Parathyroid adenoma (tissue), 2 donors: ENCODE measurements around the gene HEY2.

ENCODE experiments used
- H2AFZ ChIP-seq: fragments of 300-600 bp; sonication (generic); one replicate; pipeline ENCODE4 v1.7.0; 2017; ENCODE audit warnings: antibody characterized with exemption, mild to moderate bottlenecking
- H3K27ac ChIP-seq: fragments of 300-600 bp; sonication (generic); one replicate; pipeline ENCODE4 v1.7.0; 2017
- H3K27me3 ChIP-seq: fragments of 300-600 bp; sonication (generic); one replicate; pipeline ENCODE4 v1.7.0; 2017; ENCODE audit warnings: low read length; ENCODE audit not compliant: control insufficient read depth, insufficient read depth
- H3K36me3 ChIP-seq: fragments of 300-600 bp; sonication (generic); one replicate; pipeline ENCODE4 v1.7.0; 2017; ENCODE audit warnings: low read length; ENCODE audit not compliant: control insufficient read depth, insufficient read depth
- H3K4me1 ChIP-seq: fragments of 300-600 bp; sonication (generic); one replicate; pipeline ENCODE4 v1.7.0; 2017; ENCODE audit warnings: control low read depth
- H3K4me2 ChIP-seq: fragments of 300-600 bp; sonication (generic); one replicate; pipeline ENCODE4 v1.7.0; 2017; ENCODE audit warnings: low read length
- H3K4me3 ChIP-seq: fragments of 300-600 bp; sonication (generic); one replicate; pipeline ENCODE4 v1.7.0; 2017; ENCODE audit warnings: low read depth, low read length
- H3K79me2 ChIP-seq: fragments of 300-600 bp; sonication (generic); one replicate; pipeline ENCODE4 v1.7.0; 2017; ENCODE audit warnings: control low read depth
- H3K9ac ChIP-seq: fragments of 300-600 bp; sonication (generic); one replicate; pipeline ENCODE4 v1.7.0; 2017; ENCODE audit warnings: mild to moderate bottlenecking
- H3K9me3 ChIP-seq: fragments of 300-600 bp; sonication (generic); one replicate; pipeline ENCODE4 v1.7.0; 2017; ENCODE audit warnings: low read length; ENCODE audit not compliant: control insufficient read depth
- TF ChIP-seq, protein P1 (sequence below): fragments of 300-600 bp; sonication (generic); IDR thresholded peaks from one replicate; pipeline ENCODE4 v1.7.0; 2017; ENCODE audit warnings: antibody characterized with exemption, mild to moderate bottlenecking
- donor health status: primary hyperparathyroidism.

HEY2 gene

DNA sequence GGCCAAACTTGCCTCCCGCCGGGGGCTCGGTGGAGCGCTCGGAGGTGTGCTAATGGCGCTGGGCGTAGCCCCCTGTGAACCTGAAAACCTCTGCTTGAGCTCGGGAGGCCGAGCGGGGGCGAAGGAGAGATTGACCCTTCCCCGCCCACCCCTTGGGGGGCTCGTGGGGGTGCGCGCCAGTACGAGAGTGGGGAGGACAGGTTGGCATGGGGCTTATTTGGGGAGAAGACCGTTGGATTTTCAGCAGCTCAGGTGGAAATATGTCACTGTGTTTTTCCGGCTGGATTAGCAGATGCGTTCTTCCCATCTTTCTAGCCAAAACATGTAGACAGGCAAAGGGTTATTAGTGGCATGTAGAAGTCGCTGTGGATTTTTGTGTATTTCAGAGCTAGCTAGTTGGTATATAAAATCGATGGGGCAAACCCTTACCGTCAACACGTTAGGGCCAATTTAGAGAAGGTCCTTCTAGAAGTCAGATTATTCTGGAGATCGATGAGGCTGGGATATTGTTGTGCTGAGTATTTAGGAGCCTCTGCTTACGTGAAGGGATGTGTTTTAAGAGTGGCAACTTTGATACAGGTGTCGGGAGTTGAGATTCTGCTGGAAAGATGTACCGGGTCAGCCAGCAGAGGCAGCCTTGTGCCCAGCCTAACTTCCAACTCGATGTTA lies 41.9 kb downstream of the HEY2 start:
- H3K4me2 ChIP-seq: peak overlapping the region; percentile 91
- no peaks in the 10 kb centered on the region for H3K27me3 ChIP-seq
- peak overlapping the region; percentile 84 for H3K9ac ChIP-seq
- peak overlapping the region; percentile 72 for H3K4me3 ChIP-seq
- H3K79me2 ChIP-seq: peaks cover 8% of the 10 kb centered on the region
- TF ChIP-seq, protein P1, sequence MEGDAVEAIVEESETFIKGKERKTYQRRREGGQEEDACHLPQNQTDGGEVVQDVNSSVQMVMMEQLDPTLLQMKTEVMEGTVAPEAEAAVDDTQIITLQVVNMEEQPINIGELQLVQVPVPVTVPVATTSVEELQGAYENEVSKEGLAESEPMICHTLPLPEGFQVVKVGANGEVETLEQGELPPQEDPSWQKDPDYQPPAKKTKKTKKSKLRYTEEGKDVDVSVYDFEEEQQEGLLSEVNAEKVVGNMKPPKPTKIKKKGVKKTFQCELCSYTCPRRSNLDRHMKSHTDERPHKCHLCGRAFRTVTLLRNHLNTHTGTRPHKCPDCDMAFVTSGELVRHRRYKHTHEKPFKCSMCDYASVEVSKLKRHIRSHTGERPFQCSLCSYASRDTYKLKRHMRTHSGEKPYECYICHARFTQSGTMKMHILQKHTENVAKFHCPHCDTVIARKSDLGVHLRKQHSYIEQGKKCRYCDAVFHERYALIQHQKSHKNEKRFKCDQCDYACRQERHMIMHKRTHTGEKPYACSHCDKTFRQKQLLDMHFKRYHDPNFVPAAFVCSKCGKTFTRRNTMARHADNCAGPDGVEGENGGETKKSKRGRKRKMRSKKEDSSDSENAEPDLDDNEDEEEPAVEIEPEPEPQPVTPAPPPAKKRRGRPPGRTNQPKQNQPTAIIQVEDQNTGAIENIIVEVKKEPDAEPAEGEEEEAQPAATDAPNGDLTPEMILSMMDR: peak; percentile 66
- peak overlapping the region; percentile 94 for H3K27ac ChIP-seq
- H3K9me3 ChIP-seq: no peaks in the 10 kb centered on the region
- H3K4me1 ChIP-seq: peaks cover 9% of the 10 kb centered on the region
- H2AFZ ChIP-seq: peak overlapping the region; percentile 96
- H3K36me3 ChIP-seq: no peaks in the 10 kb centered on the region

DNA sequence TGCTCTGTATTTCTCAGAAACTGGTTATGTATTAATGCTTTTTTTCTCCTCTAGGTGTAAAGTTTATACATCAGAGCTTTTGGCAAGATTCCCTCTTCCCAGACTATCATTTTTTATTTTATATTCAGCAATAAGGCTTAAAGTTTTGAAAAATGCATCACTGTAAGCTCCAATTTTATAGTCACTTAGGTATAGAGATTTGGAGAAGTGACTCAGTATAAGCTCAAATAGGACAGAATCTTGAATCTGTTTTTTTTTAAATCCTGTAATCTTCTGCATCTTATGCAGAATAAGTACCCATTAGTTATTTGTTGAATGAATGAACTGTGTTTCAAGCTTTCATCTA lies 42.4 kb downstream of the HEY2 start:
- Histone ChIP-seq H3K36me3 (no peaks in the 10 kb centered on the region), H3K79me2 (peaks cover 12% of the 10 kb centered on the region), H3K27me3 (no peaks in the 10 kb centered on the region), H3K4me3 (peak overlapping the region; percentile 72), H3K9me3 (no peaks in the 10 kb centered on the region), H3K4me1 (peaks cover 9% of the 10 kb centered on the region), H2AFZ (peak overlapping the region; percentile 96), H3K4me2 (peak overlapping the region; percentile 91), H3K9ac (no peak overlapping the region), H3K27ac (peak overlapping the region; percentile 94)
- TF ChIP-seq, protein P1: no peak

DNA sequence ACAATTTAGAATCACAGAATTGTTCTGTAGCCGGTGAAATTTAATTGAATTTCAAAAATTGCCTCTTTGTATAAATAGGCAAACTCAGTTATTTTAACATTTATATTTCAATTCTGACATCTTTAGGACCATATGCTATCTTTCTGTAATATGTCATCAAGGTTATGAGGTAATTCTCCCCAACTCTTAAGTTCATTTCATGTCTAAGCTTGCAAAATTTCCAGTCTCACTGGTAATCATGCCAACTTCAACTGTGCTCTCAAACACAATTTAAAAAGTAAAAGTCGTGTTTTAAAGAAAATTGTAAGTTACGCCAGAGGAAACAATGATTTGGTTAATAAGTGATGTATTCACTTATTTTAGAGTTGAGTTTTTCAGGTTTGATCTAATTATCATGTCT lies 42.7 kb downstream of the HEY2 start:
- Histone ChIP-seq H3K9me3 (no peaks in the 10 kb centered on the region), H3K4me1 (peaks cover 9% of the 10 kb centered on the region), H3K9ac (no peak overlapping the region), H3K4me2 (no peak overlapping the region), H2AFZ (no peak overlapping the region), H3K4me3 (peak overlapping the region; percentile 72), H3K27me3 (no peaks in the 10 kb centered on the region), H3K36me3 (no peaks in the 10 kb centered on the region), H3K79me2 (peaks cover 15% of the 10 kb centered on the region), H3K27ac (no peak overlapping the region)
- TF ChIP-seq, protein P1: no peak

DNA sequence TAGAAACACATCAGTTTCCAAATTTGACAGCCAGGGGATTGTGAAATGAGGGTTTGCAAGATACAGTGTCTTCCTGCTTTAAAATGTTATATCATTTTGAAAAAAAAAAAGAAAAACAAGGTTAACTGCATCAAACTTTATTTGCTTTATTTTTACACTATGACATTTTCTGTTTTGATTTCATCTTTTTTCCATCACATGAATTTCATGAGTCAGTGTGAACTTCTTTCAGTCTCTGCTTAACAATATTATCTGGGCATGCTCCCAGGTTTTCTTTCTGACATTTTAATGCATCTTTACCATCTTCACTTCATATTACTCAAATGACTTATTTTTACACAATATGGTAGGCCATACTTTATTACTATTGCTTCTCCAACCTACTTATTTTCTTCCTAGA lies 43.2 kb downstream of the HEY2 start:
- Histone ChIP-seq H3K79me2 (peaks cover 15% of the 10 kb centered on the region), H3K36me3 (no peaks in the 10 kb centered on the region), H3K4me3 (peak overlapping the region; percentile 72), H2AFZ (no peak overlapping the region), H3K27ac (no peak overlapping the region), H3K9me3 (no peaks in the 10 kb centered on the region), H3K27me3 (no peaks in the 10 kb centered on the region), H3K4me1 (peaks cover 9% of the 10 kb centered on the region), H3K9ac (no peak overlapping the region), H3K4me2 (no peak overlapping the region)
- TF ChIP-seq, protein P1: no peak

DNA sequence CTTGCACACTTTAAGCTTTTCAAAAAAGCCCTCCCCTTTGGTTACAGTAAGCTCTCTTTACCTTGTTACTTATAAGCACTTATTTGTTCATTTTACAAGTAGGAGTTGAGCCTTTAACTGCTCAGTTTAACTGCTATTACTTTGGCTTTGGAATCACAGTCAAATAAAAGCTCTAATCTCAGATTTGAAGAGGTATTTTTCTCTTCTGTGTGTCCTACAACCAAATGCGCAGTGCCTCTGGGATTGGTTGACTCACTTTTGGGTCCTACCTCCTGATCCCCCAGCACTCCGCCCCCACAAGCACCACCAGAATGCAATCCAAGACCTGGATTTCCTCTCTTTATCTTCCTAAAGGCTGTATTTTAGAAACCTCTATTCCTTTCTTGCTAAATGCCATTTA lies 43.8 kb downstream of the HEY2 start:
- Histone ChIP-seq H3K27ac (no peak overlapping the region), H3K36me3 (no peaks in the 10 kb centered on the region), H2AFZ (no peak overlapping the region), H3K4me2 (no peak overlapping the region), H3K9me3 (no peaks in the 10 kb centered on the region), H3K4me3 (peak overlapping the region; percentile 7), H3K4me1 (peaks cover 9% of the 10 kb centered on the region), H3K9ac (no peak overlapping the region), H3K27me3 (no peaks in the 10 kb centered on the region), H3K79me2 (peaks cover 20% of the 10 kb centered on the region)
- TF ChIP-seq, protein P1: no peak
